GM19240 (cell line): Measurements from ENCODE around the gene OSBP2.

Experiments used
- DNase-seq: peaks from one replicate; pipeline ENCODE4 v3.0.0; 2011; ENCODE audit warnings: low spot score; ENCODE audit not compliant: insufficient read length

OSBP2 gene

DNA sequence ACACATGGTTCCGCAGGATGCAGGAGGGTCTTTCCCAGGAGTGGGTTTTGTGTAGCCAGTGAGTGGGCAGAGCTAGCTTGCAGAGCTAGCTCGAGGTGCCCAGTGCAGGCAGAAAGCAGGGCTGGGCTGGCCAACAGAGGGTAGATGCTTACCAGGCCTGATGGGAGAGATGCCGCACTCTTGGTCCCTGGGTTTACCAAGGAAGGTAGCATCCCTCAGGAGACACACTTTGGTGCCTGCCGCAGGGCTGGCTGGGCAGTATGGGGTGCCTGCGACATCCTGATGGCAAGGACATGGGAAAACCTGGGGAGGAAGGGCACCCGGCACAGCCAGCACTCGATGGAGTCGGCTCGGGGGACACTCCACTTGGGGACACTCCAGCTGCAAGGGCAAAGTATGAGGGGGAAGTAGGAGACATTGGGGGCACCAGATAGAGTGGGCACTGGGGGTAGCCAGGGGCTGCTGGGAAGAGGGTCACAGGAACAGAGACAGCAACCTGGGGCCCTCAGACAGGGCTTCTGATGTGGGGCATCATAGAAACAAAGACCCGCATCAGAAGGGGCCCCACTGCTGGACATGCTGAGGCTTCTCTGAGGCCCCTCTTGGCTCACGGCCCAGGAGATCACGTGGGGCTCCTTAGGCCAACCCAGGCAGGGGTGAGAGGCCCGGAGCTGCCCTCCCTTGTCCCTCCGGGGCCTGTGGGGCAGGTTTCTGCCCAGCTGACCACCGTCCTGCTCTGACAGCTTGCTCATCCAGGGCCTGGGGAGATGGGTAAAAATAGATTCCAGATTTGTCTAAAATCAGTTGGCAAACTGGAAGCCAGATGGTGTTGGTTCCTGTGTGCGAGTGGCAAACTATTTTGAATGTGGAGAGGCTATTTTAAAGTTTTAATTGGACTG lies 184.1 kb downstream of the OSBP2 start:
- DNase-seq = no peak

GRCh38 chr22:30879415-30879797 lies 184.7 kb downstream of the OSBP2 start:
- no peak for DNase-seq

GRCh38 chr22:30880181-30880601 lies 185.5 kb downstream of the OSBP2 start:
- no peak for DNase-seq

GRCh38 chr22:30880847-30881246 lies 186.2 kb downstream of the OSBP2 start:
- DNase-seq = no peak

- DNase-seq = no peak
Observed at GRCh38 chr22:30881361-30882183, 186.9 kb downstream of the OSBP2 start.

- DNase-seq = no peak
Observed at GRCh38 chr22:30882184-30882717, 187.6 kb downstream of the OSBP2 start.

- DNase-seq = no peak
Observed at GRCh38 chr22:30882974-30883533, 188.4 kb downstream of the OSBP2 start.

DNA sequence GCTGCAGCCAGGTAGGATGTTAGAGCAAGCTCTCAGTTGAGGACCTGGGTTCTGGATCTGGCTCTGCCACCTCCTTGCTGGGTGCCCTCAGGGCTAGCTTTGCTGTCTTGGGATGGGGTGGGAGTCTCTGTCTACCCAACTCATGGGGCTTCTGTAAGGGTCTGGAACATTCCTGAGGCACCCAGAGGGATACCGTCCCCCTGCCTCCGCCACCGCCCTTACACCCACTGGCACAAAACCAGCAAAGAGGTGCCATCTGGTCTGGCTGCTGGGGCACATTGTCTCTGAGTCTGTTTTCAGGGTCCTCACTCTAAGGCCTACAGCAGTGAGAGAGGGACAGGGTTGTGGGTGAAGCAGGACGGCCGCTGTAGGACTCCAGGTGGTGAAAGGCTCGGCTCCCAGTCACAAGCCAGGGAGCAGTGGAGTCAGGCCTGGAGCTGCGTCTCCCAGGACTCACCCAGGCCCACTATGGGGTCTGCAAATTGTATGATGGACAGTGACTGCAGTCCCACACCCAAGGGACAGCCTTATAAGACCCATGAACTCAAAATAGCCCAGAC lies 189.0 kb downstream of the OSBP2 start:
- no peak for DNase-seq

GRCh38 chr22:30884211-30885000 lies 189.7 kb downstream of the OSBP2 start:
- no peak for DNase-seq

GRCh38 chr22:30885001-30885366 lies 190.3 kb downstream of the OSBP2 start:
- no peak for DNase-seq

- DNase-seq = no peak
Observed at GRCh38 chr22:30885591-30885990, 190.9 kb downstream of the OSBP2 start.

DNA sequence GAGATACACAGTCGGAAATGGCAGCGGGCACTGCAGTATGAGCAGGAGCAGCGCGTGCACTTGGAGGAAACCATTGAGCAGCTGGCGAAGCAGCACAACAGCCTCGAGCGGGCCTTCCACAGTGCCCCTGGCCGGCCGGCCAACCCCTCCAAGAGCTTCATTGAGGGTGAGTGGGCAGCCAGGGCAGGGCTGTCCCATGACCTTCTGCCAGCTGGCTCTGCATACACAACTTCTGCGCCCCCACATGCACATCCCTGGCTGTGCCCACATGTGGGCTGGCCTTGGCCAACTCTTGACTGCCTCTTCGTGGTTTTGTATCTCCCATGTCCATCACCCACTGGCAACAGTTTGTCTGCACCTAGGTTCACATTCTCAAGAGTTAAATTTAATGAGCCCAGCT lies 192.8 kb downstream of the OSBP2 start:
- no peak for DNase-seq

GRCh38 chr22:30887861-30888260 lies 193.2 kb downstream of the OSBP2 start:
- DNase-seq = no peak

DNA sequence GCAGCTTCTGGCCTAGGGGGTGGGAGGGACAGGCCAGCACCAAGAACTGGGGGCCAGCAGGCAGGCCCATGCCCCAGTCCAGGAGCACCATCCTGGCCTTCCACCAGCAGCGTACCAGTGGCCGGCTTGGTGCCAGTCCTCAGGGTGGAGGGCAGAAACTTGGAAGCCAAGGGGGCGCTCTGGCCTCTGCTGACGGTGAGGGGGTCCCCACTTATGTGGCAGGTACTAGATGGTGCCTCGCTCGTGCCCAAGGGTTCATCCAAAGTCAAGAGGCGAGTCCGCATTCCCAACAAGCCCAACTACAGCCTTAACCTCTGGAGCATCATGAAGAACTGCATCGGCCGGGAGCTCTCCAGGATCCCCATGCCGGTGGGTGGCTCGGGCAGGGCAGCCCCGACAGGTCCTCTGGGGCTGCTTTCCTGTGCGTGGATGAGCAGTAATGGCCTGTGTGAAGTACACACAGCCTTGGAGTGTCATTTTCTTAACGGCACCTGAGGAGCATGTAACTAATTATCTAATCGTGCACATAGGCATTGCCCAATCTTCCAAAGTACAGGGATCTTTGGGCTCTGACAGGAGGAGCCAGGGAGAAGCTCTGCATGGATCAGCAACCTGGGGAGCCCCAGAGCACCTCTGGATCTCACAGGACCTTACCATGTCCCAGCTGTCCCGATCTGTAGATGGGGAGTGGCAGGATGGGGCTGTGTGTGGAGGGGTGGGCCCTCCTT lies 194.8 kb downstream of the OSBP2 start:
- no peak for DNase-seq

DNA sequence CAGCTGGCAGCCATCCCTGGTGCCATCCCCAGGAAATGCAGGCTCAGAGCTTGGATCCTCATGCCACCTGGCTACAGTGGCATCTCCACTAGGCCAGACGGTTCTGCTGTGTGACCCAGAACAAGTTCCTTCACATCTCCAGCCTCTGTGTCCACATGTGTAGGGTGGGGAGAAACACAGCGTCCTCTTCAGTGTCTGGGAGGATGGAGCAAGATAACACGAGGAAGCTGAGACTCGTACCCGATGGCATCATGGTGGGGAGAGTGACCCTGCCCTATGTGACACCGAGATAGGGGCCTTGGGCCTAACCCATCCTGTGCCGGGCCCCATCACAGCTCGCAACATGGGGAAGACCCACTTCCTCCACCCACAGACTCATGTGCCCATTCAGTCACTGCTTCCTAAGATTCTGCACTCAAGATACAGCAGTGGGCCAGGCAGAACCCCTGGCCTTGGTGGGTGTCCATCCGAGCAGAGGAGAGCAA lies 195.4 kb downstream of the OSBP2 start:
- no peak for DNase-seq

DNA sequence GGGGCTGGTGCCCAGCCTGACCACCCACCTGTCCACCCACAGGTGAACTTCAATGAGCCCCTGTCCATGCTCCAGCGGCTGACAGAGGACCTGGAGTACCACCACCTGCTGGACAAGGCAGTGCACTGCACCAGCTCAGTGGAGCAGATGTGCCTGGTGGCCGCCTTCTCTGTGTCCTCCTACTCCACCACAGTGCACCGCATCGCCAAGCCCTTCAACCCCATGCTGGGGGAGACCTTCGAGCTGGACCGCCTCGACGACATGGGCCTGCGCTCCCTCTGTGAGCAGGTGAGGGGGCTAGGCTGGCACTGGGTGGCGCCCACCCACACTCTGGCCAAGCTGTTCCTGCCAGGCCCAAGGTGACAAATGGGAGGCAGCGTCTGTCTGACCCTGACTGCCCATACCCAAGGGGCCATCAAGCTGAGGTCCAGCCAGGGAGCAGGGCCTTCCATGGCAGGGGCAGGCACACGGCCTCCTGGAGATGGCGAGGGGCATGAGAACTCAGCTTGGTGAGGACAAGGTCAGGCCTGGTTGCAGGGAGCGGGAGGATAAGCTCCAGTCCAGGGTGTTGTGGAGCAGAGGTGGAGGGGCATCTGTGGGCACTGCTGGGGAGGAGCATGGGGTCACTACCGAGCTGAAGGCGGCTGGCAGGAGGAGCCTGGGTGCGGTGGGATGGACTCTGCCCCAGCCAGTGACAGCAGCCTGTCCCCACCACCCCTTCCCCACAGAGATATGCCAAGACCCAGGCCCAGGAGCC lies 196.2 kb downstream of the OSBP2 start:
- peak; percentile 55 for DNase-seq

- DNase-seq = no peak
Observed at GRCh38 chr22:30891443-30891755, 196.7 kb downstream of the OSBP2 start.

DNA sequence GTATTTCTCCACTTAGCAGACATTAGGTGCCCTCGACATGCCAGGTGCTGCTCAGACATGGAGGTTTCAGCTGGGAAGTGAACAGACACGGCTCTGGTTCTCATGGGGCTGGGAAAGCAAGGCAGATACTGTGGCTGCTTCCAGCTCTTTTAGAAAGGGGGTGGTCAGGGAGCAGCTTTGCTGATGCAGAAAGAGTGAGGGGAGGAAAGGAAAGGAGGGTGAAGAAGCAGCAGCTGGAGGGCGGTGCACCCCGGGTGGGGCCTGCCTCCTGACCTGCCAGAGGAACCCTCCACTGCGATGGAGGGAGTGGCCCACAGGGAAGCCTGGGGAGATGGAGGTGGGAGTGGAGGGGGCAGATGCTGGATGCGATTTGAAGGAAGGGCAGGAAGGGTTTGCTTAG lies 197.1 kb downstream of the OSBP2 start:
- no peak for DNase-seq

- no peak for DNase-seq
Observed at GRCh38 chr22:30892286-30892685, 197.6 kb downstream of the OSBP2 start.
